Endometrium (tissue), 2 donors: ENCODE data around the gene FUT9.
"Not testable (repeated sequence)": the region's sequence is repeated elsewhere in the genome, so short reads cannot be mapped to it uniquely, and the experiment has no call there.

Source experiments
- FAIRE-seq: peaks from 2 replicates; lab custom pipeline; 2012; peaks lifted over from hg19 to GRCh38; lab: Jason Lieb, UNC
- donor health status: control.
- donor health status: control.

The FUT9 gene

DNA sequence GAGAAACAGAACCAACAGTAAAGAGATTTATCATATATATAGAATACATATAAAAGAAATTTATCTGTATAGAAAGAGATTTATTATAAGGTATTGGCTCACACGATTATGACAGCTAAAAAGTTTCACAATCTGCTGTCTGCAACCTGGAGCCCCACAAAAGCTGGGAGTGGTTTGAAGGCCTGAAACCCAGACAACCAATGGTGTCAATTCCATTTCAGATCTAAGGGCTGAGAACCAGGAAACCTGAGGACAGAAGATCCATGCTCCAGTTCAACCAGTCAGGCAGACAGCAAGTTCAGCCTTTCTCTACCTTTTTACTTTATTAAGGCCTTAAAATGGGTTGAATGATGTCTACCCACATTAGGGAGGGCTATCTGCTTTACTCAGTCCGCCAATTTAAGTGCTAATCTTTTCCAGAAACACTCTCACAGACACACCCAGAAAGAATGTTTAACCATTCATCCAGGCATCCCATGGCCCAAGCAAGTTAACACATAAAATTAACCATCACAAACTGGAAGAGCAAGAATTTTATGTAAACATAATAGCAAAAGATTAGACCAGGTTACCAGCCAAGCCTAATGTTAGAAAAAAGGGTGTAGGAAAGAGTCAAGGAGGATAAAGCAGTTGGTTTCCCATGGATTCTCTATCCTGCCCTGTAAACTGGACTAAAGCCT is 170.9 kb downstream of the FUT9 start:
- FAIRE-seq = no peak

GRCh38 chr6:96194675-96195074 is 178.9 kb downstream of the FUT9 start:
- no peak for FAIRE-seq

DNA sequence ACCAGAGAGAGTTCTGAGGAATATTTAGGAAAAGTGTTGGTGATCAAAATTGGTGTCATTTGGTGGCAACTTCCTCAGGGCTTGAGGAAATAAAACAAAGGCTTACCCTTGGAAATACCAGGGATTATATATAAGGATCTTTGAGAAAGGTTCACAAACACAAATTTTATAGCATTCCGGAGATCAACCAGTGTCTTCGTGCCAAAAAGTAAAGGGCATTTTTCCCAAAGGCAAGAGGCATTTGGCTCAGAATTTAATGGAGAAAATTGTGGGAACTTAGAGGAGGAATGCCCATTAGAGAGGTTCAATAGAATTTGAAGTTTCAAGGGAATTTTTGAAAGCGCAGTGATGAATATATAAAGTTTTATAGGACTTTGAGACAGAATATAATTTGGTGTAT is 179.5 kb downstream of the FUT9 start:
- FAIRE-seq = no peak

- no peak for FAIRE-seq
Observed at GRCh38 chr6:96196633-96197032, 180.9 kb downstream of the FUT9 start.

GRCh38 chr6:96197241-96197640 is 181.5 kb downstream of the FUT9 start:
- no peak for FAIRE-seq

GRCh38 chr6:96202571-96202970 is 186.8 kb downstream of the FUT9 start:
- FAIRE-seq = no peak

- no peak for FAIRE-seq
Observed at GRCh38 chr6:96211341-96211740, 195.6 kb downstream of the FUT9 start.

DNA sequence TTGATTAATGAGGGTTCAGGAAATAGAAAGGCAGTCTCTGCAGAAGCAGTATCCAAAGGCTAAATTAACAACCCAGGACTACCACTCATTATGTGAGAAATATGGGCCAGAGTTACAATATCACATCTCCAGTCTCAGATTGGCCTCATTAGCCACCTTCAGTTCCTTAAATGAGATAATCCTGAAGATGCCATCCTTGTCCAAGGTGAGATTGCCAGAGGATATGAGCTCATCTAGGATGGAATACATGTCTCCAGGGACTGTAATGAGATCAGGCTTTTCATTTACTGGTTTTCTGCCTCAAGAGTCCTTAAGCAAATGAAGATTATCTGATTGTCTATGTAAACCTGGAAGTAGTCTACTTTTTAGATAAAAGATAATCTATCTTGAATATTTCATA is 196.3 kb downstream of the FUT9 start:
- no peak for FAIRE-seq

DNA sequence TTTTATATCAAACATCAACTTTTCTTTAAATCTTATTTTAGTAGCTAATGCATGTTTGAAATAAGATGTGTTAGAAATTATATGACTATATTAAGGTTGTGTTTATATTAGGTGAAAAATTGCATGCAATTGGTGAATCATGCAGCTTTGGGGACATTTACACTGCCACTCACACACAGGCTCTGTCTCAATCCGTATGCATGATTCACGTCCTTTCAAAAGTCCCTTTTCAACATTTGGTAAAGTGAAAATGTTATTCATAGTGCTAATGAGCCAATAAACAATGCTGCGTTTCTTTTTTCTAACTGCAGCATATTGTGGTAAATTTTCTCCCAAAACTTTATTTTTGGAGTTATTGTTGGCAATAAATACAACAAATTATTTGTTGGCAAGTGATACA is 198.0 kb downstream of the FUT9 start:
- no peak for FAIRE-seq

DNA sequence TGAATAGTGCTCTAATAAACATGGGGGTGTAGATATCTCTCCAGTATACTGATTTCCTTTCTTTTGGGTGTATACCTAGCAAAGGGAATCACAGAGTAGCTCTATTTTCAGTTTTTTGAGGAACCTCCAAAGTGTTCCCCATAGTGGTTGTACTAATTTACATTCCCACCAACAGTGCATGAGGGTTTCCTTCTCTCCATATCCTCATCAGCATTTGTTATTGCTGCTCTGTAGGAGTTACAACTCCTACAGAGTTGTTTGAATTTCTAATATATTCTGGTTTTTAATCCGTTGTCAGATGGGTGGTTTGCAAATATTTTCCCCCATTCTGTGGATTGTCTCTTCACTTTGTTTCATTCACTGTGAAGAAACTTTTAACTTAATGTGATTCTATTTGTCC is 207.9 kb downstream of the FUT9 start:
- FAIRE-seq = no peak

GRCh38 chr6:96227135-96227534 is 211.4 kb downstream of the FUT9 start:
- FAIRE-seq = no peak

- no peak for FAIRE-seq
Observed at GRCh38 chr6:96234444-96234843, 218.7 kb downstream of the FUT9 start.

GRCh38 chr6:96235927-96236326 is 220.2 kb downstream of the FUT9 start:
- FAIRE-seq = no peak

DNA sequence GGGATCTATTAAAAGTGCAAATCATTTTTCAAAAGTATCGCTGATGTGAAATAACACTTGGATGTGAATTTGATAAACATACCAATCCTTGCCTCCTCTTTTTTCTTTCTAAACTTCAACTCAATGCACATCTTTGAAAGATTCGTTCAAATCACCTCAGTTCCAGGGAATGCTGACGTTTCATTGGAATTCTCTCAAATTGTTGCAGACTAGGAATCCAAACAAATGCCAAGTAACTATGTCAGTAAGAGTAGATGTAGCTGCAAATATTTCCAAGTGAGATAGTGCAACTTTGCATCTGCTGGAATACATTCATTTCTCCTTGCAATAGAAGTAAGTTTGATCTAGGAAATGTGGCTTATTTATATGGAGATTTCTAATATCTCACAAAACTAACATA is 220.7 kb downstream of the FUT9 start:
- FAIRE-seq = no peak

DNA sequence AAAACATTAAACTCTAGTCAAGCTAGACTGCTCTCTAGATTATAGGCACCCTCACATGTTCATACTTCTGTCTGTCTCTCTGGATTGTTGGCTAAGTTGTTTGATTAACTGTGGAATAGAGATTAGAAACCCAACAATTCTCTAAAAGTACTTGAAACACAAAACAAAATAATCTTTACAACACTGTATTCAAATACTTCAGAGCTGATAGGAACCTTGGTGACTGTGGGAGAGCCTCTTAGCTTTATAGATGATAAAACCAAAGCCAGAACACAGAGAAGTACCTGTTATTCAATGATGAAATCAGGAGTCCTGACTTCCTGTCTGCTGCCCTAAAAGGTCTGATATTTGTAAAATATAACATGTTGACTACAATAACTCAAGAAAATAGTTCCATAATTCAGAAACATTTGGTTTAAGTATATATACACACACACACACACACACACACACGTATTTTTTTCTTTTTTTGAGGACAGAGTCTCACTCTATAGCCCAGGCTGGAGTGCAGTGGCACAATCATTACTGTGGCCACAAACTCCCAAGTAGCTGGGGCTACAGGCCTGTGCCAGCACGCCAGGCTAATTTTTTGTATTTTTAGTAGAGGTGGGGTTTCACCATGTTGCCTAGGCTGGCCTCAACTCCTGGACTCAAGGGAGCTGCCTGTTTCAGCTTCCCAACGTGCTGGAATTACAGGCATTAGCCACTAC is 222.0 kb downstream of the FUT9 start:
- no peak for FAIRE-seq

DNA sequence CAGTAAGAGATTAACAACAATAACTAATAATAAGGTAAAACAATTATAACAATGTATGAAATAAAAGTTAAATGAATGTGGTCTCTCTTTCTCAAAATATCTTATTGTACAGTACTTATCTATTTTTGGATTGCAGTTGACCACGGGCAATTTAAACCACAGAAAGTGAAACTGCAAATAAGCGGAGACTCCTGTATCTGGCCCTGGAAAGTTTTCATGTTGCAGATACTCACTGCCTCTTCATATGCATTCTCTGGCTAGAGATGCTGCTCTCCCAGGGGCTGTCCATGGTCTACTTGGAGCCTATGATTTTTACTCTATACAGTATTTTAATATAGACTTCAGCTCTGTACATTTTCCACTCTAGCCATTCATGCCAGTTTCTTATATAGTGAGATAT is 230.8 kb downstream of the FUT9 start:
- FAIRE-seq = no peak

DNA sequence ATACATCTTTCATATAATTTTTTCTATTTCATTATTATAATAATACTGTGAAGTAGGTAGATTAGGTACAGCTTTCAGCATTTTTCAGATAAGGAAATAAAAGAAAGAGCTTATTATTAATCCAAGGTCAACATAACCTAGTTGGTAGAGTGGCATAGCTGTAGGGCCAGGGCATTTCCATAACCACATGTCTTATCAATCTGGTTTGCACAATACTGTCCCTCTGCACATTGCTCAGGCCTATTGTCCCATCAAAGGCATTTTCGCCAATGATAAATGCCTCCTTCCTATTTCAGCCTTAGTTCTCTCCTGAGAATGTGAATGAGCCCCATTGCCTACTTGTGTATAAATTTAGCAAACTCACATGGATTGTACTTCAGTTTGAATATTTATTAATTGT is 234.0 kb downstream of the FUT9 start:
- no peak for FAIRE-seq

- FAIRE-seq = no peak
Observed at GRCh38 chr6:96257751-96258150, 242.0 kb downstream of the FUT9 start.

DNA sequence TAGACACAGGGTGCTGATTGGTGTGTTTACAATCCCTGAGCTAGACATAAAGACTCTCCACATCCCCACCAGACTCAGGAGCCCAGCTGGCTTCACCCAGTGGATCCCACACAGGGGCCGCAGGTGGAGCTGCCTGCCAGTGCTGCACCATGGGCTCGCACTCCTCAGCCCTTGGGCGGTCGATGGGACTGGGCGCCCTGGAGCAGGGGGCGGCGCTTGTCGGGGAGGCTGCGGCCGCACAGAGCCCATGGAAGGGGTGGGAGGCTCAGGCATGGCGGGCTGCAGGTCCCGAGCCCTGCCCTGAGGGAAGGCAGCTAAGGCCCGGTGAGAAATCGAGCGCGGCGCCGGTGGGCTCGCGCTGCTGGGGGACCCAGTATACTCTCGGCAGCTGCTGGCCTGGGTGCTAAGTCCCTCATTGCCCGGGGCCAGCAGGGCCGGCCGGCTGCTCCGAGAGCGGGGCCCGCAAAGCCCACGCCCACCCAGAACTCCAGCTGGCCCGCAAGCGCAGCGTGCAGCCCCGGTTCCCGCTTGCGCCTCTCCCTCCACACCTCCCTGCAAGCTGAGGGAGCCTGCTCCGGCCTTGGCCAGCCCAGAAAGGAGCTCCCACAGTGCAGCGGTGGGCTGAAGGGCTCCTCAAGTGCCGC is 245.1 kb downstream of the FUT9 start:
- not testable (repeated sequence) for FAIRE-seq
